Central memory CD8-positive, alpha-beta T cell (primary cell): ENCODE results near the gene HSPA5.
A peak's percentile ranks its signal among the peaks of the same experiment; 100 is the strongest.
"Not testable (repeated sequence)": the region's sequence is repeated elsewhere in the genome, so short reads cannot be mapped to it uniquely, and the experiment has no call there.

Experiments used
- ATAC-seq: fragments of 150-1000 bp; cut with Tn5 transposase; replicated peaks from 2 replicates; pipeline ENCODE4 v1.10.0; 2022; ENCODE audit warnings: mild to moderate bottlenecking, moderate FRiP score, moderate number of reproducible peaks; ENCODE audit not compliant: poor library complexity, severe bottlenecking; ENCODE audit errors: extremely low read depth
- DNase-seq, 2 donors: peaks; one replicate each; pipeline ENCODE4 v3.0.0; 2021; ENCODE audit warnings: low spot score in 2 of 2
- H3K27ac Mint-ChIP-seq: one replicate; pipeline ENCODE4 v1.8.0; 2022; ENCODE audit warnings: low read depth, mild to moderate bottlenecking, moderate library complexity, mixed read lengths
- H3K27me3 Mint-ChIP-seq: one replicate; pipeline ENCODE4 v1.8.0; 2022; ENCODE audit warnings: mixed read lengths
- H3K36me3 Mint-ChIP-seq: one replicate; pipeline ENCODE4 v1.8.0; 2022; ENCODE audit warnings: mild to moderate bottlenecking, moderate library complexity, mixed read lengths; ENCODE audit not compliant: insufficient read depth
- H3K4me1 Mint-ChIP-seq: one replicate; pipeline ENCODE4 v1.8.0; 2022; ENCODE audit warnings: mixed read lengths
- H3K4me3 Mint-ChIP-seq: one replicate; pipeline ENCODE4 v1.8.0; 2022; ENCODE audit warnings: mild to moderate bottlenecking, moderate library complexity, mixed read lengths
- H3K9me3 Mint-ChIP-seq: one replicate; pipeline ENCODE4 v1.8.0; 2022; ENCODE audit warnings: mixed read lengths

The HSPA5 gene

DNA sequence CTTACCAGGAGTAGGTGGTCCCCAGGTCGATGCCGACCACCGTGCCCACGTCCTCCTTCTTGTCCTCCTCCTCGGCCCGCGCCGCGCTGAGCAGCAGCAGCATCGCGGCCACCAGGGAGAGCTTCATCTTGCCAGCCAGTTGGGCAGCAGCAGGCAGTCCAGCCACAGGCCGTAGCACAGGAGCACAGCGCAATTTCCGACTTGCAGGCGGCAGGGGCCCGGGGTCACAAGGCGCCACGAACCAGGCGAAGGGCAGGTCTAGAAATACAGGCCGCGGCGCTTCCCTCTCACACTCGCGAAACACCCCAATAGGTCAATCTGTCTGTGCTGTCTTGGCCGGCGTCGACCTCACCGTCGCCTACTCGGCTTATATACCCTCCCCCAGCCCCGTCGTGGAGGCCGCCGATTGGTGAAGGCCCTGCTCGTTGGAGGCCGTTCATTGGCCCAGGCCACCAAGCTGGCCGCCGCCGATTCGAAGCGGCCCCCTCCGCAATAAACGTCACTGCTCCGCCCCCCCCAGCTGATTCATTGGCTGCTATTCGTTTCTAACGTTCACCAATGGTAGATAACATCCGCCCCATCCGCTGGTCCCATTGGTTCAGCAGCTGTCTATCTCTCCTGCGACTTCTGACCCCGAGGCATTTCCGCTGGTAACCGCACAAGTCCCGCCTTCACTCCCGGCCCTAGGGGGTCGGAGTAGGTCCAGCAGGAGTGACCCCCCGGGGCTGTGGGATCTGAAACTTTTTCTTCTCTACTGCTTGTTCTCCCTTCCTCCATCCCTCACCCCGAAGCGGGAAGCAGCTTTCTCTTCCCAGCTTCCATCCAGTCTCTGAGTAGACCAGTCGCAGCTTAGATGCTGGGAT lies at the start of gene HSPA5:
TSS of gene HSPA5 (minus strand) at position 344 of the 863 bp plus-strand sequence. CDS start at position 127, 217 bp downstream.
- DNase-seq (peak; percentile 98 to 99), ATAC-seq (peak; percentile 89)
- Mint-ChIP-seq H3K4me1 (peaks cover 37% of the 10 kb centered on the region), H3K4me3 (peak within 1 kb of the TSS; percentile 96), H3K27me3 (no peaks in the 10 kb centered on the region), H3K27ac (peak within 1 kb of the TSS; percentile 99), H3K36me3 (peaks cover 61% of the 10 kb centered on the region), H3K9me3 (no peaks in the 10 kb centered on the region)

DNA sequence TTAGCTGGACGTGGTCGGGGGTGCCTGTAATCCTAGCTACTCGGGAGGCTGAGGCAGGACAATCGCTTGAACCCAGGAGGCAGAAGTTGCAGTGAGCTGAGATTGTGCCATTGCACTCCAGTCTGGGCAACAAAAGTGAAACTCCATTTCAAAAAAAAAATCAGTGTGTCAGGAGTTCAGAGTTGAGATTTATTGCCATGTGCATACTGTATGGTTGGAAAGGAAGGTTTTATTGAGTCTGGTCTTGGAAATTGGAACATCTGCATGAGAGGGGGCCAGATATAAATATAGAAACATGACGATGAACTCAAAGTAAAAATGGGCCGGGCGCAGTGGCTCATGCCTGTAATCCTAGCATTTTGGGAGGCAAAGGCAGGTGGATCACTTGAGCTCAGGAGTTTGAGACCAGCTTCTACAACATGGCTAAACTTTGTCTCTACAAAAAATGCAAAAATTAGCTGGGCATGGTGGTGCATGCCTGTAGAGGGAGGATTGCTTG lies 45.8 kb upstream of the HSPA5 start:
- H3K4me1 Mint-ChIP-seq, H3K27ac Mint-ChIP-seq, ATAC-seq, H3K9me3 Mint-ChIP-seq, H3K36me3 Mint-ChIP-seq, H3K27me3 Mint-ChIP-seq, DNase-seq, H3K4me3 Mint-ChIP-seq: not testable (repeated sequence)

DNA sequence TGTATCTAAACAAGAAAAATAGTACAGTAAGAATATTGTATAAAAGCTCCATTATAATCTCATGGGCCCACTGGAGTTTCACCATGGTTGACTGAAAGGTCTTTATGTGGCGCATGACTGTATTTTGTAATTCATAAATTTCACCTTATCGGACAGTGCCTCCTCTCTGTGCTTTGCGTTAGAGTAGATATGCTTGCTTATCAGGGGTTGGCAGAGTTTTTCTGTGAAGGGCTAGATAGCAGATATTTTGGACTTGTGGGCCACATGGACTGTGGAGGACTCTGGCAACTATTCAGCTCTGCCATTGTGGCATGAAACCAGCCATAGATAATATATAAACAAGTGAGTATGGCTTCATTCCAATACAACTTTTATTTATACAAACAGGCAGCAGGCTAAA lies 43.7 kb upstream of the HSPA5 start:
- Mint-ChIP-seq H3K4me1 (no peaks in the 10 kb centered on the region), H3K4me3 (no peak overlapping the region), H3K9me3 (no peaks in the 10 kb centered on the region), H3K36me3 (peaks cover 3% of the 10 kb centered on the region), H3K27me3 (no peaks in the 10 kb centered on the region), H3K27ac (no peak overlapping the region)
- DNase-seq = no peak
- no peak for ATAC-seq

DNA sequence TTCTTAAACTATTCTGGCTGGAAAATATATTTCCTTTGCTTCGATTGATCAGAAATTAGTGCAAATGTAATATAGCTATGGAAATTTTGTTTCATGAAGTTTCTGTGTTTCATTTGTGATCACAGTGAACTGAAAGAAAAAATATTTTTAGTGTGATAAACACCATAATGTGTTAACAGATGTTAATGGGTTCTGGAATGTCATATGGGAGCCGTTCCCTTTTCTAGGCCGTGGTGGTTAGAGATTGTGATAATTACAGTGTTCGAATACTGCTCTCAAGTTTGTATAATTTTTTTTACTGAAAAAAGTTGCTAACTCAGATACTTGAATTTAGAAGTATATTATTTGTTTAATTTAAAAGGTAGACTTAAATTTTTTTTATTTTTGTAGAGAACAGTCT lies 39.8 kb upstream of the HSPA5 start:
- Mint-ChIP-seq H3K4me3 (no peak overlapping the region), H3K27me3 (no peaks in the 10 kb centered on the region), H3K9me3 (no peaks in the 10 kb centered on the region), H3K27ac (no peak overlapping the region), H3K4me1 (peaks cover 6% of the 10 kb centered on the region), H3K36me3 (peaks cover 12% of the 10 kb centered on the region)
- ATAC-seq (no peak), DNase-seq (no peak)

DNA sequence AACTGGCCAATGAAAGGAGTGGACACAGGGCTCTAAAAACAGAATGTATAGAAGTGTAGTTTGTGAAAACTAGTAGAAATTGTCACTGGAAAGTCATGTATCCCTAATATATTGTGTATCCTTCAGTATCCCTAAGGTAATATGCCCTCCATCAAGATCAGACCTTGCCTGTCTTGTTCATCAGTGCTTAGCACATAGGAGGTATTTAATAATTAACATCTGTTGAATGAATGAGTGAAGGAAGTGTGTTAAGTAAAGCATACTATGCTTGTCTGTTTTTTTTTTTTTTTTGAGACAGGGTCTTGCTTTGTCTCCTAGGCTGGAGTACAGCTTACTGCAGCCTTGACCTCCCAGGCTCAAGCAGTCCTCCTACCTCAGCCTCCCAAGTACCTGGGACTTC lies 36.3 kb upstream of the HSPA5 start:
- no peaks in the 10 kb centered on the region for H3K9me3 Mint-ChIP-seq
- ATAC-seq (no peak), DNase-seq (no peak)
- no peak overlapping the region for H3K27ac Mint-ChIP-seq
- peaks cover 15% of the 10 kb centered on the region for H3K36me3 Mint-ChIP-seq
- peaks cover 19% of the 10 kb centered on the region for H3K4me1 Mint-ChIP-seq
- no peaks in the 10 kb centered on the region for H3K27me3 Mint-ChIP-seq
- no peak overlapping the region for H3K4me3 Mint-ChIP-seq

DNA sequence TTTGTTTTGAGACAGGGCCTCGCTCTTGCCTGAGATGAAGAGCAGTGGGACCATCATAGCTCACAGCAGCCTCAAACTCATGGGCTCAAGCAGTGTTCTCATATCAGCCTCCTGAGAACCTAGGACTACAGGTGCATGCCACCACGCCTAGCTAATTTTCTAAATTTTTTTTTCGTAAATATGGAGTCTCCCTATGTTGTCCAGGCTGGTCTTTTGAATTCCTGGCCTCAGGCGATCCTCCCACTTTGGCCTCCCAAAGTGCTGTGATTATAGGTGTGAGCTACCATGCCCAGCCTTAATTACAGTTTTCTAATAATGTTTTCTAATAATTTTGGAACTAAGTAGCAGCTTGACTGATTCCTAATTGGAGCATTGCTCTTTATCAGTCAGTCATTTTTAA lies 35.6 kb upstream of the HSPA5 start:
- no peak for DNase-seq
- H3K27me3 Mint-ChIP-seq = no peaks in the 10 kb centered on the region
- peaks cover 18% of the 10 kb centered on the region for H3K36me3 Mint-ChIP-seq
- H3K4me1 Mint-ChIP-seq = peaks cover 22% of the 10 kb centered on the region
- H3K4me3 Mint-ChIP-seq = no peak overlapping the region
- no peaks in the 10 kb centered on the region for H3K9me3 Mint-ChIP-seq
- H3K27ac Mint-ChIP-seq = no peak overlapping the region
- no peak for ATAC-seq

DNA sequence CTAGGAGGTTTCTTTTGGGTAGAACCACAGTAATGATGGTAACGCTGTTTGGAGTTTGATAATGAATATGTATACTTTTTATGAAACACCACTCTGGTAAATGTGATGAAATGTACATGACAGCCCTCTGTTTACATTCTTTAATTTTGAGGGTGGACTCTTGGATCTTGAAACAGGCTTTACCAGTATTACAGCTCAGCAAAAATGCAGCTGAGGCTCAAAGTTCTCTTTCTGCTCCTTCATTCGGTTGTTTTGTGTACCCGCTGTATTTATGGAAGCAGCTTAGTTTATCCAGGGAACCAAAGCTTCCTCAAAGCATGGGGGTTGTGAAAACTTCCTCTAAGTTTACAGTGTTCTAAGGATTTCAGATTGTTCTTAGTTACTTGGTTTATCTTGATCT lies 31.6 kb upstream of the HSPA5 start:
- Mint-ChIP-seq H3K9me3 (no peaks in the 10 kb centered on the region), H3K4me1 (peaks cover 31% of the 10 kb centered on the region), H3K27me3 (no peaks in the 10 kb centered on the region), H3K36me3 (peaks cover 23% of the 10 kb centered on the region), H3K27ac (peak overlapping the region; percentile 82), H3K4me3 (no peak overlapping the region)
- DNase-seq = no peak
- no peak for ATAC-seq

DNA sequence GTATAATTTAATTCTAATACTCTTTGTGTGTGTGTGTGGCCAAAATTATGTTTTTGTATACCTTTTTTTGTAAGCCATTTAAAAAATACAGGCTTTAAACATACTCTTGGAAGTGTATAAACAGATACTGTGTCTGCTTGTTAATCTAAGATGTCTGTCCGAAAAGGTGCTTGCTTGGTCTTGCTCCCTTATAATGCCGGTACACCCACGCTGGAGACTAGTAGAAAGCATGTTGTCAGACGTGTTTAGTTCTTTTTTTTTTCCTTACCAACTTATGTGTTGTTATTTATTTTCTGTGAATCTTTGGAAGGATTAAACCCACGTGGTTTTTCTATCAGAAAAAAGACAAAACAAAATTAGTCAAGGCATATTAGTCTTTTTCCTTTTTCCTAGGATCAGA lies 29.9 kb upstream of the HSPA5 start:
- Mint-ChIP-seq H3K36me3 (peaks cover 29% of the 10 kb centered on the region), H3K9me3 (no peaks in the 10 kb centered on the region), H3K27me3 (no peaks in the 10 kb centered on the region), H3K27ac (peak overlapping the region; percentile 8), H3K4me3 (no peak overlapping the region), H3K4me1 (peaks cover 32% of the 10 kb centered on the region)
- no peak for DNase-seq
- no peak for ATAC-seq

DNA sequence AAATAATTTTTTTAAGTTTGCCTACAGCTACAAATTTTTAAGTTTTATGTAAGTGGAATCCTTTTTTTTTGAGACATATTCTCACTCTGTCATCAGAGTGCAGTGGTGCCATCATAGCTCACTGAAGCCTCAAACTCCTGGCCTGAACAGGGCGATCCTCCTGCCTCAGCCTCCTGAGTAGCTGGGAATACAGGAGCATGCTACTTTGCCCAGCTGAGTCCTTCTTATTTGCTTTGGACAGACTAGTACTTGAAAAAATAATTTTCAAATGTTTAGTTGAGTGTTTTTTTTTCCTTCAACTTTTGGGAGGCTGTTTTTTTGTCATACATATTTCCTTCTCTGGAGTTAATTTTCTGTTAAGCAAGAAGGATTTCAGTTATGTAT lies 27.9 kb upstream of the HSPA5 start:
- H3K36me3 Mint-ChIP-seq = peaks cover 31% of the 10 kb centered on the region

DNA sequence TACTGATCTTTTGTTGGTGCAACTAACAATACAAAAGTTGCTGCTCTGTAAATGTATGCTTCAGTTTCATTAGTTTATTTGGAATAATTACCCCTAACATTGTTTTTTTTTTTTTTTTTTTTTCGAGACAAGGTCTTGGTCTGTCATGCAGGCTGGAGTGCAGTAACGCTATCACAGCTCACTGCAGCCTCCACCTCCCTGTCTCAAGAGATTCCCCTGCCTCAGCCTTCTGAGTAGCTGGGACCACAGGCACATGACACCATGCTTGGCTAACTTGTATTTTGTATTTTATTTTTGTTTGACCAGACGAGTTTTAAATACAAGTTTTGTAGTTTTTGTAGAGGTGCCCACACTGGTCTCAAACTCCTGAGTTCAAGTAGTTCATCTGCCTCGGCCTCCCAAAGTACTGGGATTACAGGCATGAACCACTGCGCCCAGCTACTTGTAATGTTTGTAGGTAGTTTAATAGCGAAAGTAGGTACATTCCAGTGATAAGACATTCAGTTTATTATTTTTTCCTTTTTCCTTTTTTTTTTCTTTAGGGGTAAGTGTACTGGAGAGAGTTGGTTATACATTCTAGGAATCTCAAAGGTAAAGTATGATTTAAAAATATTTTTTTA lies 27.4 kb upstream of the HSPA5 start:
- H3K4me3 Mint-ChIP-seq = no peak overlapping the region
- no peak for DNase-seq
- peaks cover 45% of the 10 kb centered on the region for H3K4me1 Mint-ChIP-seq
- no peaks in the 10 kb centered on the region for H3K27me3 Mint-ChIP-seq
- no peaks in the 10 kb centered on the region for H3K9me3 Mint-ChIP-seq
- peak overlapping the region; percentile 44 for H3K27ac Mint-ChIP-seq
- ATAC-seq = no peak
- H3K36me3 Mint-ChIP-seq = peaks cover 31% of the 10 kb centered on the region

More for the DNA sequence above, 27.9 kb upstream of the HSPA5 start:
- H3K27me3 Mint-ChIP-seq = no peaks in the 10 kb centered on the region
- DNase-seq (no peak), ATAC-seq (no peak)
- no peak overlapping the region for H3K27ac Mint-ChIP-seq
- H3K9me3 Mint-ChIP-seq = no peaks in the 10 kb centered on the region
- H3K4me3 Mint-ChIP-seq = no peak overlapping the region
- peaks cover 43% of the 10 kb centered on the region for H3K4me1 Mint-ChIP-seq

DNA sequence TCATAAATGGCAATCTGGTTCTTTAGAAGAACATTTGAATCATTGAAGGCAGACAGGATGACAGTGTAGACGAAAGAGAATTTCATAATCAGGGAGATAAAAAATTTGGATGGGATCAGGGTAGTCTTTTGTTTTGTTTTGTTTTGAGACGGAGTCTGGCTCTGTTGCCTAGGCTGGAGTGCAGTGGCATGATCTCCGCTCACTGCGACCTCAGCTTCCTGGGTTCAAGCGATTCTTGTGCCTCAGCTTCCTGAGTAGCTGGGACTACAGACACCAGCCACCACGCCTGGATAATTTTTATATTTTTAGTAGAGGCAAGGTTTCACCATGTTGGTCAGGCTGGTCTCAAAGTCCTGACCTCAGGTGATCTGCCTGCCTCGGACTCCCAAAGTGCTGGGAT lies 22.9 kb upstream of the HSPA5 start:
- ATAC-seq, H3K27me3 Mint-ChIP-seq, H3K9me3 Mint-ChIP-seq, DNase-seq: not testable (repeated sequence)
- peaks cover 23% of the 10 kb centered on the region for H3K36me3 Mint-ChIP-seq
- peak overlapping the region; percentile 42 for H3K4me3 Mint-ChIP-seq
- H3K27ac Mint-ChIP-seq = peak overlapping the region; percentile 35
- peaks cover 51% of the 10 kb centered on the region for H3K4me1 Mint-ChIP-seq

DNA sequence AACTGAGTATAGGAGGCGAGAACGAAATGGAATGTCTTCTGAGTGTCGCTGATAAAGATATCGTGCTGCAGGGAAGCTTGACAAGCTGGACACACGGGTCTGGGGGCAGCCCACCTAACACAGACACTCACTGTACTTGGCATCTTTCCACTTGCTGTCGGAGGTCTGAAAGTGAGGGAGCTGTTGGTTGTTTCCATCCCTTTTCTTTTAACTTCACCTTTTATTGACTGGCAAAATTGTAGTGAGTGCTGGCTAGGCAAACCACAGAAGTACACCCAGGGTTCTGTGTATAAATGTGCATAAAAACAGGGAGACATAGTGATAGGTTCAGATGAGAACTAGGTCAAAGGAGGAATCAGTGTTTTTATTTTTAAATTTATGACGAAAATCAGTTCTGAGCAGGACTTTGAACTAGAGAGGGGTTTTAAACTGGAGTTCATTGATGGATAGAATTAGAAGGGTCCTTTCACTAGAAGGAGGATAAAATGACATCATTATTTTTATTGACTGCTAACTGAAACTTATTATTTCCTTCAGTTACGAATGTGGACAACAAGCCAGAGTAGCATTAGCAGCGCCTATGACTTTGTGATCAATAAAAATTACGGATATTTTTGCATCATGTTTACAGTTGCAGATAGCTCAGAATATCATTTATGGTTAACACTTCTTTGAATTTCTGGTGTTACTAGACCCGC lies 21.3 kb upstream of the HSPA5 start:
- Mint-ChIP-seq H3K4me1 (peaks cover 41% of the 10 kb centered on the region), H3K9me3 (no peaks in the 10 kb centered on the region), H3K4me3 (peak overlapping the region; percentile 91), H3K27me3 (no peaks in the 10 kb centered on the region), H3K36me3 (peaks cover 17% of the 10 kb centered on the region), H3K27ac (peak overlapping the region; percentile 97)
- no peak for DNase-seq
- peak; percentile 59 for ATAC-seq
